Caco-2 (cell line): ENCODE measurements around the gene COL26A1. TPM values are rescaled to one million over a fixed set of nuclear protein-coding genes. Genes with fewer than 3 reads are reported as not detected.
A peak's percentile ranks its signal among the peaks of the same experiment; 100 is the strongest.

Source experiments
- BruUV-seq: library from RNA; stranded (reverse); fragments of 400-500 nt; replicated peaks from 2 replicates; lab custom pipeline; 2021; lab: Mats Ljungman, UMichigan
- CTCF ChIA-PET: fragments of 300-600 bp; sonication (Branson Sonifier 250); formaldehyde crosslinking; loops from one replicate; lab custom pipeline; 2022; ENCODE audit warnings: antibody characterized with exemption; lab: Charles Lee
- POLR2A ChIA-PET: fragments of 300-600 bp; sonication (Branson Sonifier 250); formaldehyde crosslinking; loops from one replicate; lab custom pipeline; 2022; ENCODE audit warnings: antibody characterized with exemption; lab: Charles Lee
- DNase-seq, 2 experiments: peaks; one replicate each; pipeline versions ENCODE4 v3.0.0 to v3.0.0-alpha.2; 2020 to 2022
- H3K27me3 ChIP-seq: replicated peaks from 2 replicates; pipeline ENCODE4 v1.6.0; 2011; ENCODE audit warnings: low read length; ENCODE audit not compliant: control insufficient read depth, insufficient read depth
- H3K36me3 ChIP-seq: 2 replicates; pipeline ENCODE4 v1.5.1; 2011; ENCODE audit warnings: low read length; ENCODE audit not compliant: control insufficient read depth, insufficient read depth
- H3K4me1 ChIP-seq: fragments of 250-450 bp; sonication (Bioruptor Pico); 2 replicates; pipeline ENCODE4 v1.5.1; 2020; ENCODE audit warnings: mild to moderate bottlenecking
- H3K4me3 ChIP-seq: 2 replicates; pipeline ENCODE4 v1.5.1; 2011; ENCODE audit warnings: low read depth, mild to moderate bottlenecking, control low read depth, low read length
- H3K9me3 ChIP-seq: fragments of 250-450 bp; sonication (Bioruptor Pico); 2 replicates; pipeline ENCODE4 v1.5.1; 2020; ENCODE audit warnings: mild to moderate bottlenecking, moderate library complexity
- H3K27ac Mint-ChIP-seq: one replicate; pipeline ENCODE4 v1.8.0; 2022; ENCODE audit warnings: mixed read lengths; ENCODE audit not compliant: unreplicated experiment
- H3K27me3 Mint-ChIP-seq: one replicate; pipeline ENCODE4 v1.8.0; 2022; ENCODE audit warnings: mixed read lengths; ENCODE audit not compliant: insufficient read depth, unreplicated experiment
- H3K36me3 Mint-ChIP-seq: one replicate; pipeline ENCODE4 v1.8.0; 2022; ENCODE audit warnings: mild to moderate bottlenecking, mixed read lengths; ENCODE audit not compliant: insufficient read depth, unreplicated experiment
- H3K4me1 Mint-ChIP-seq: one replicate; pipeline ENCODE4 v1.8.0; 2022; ENCODE audit warnings: low read depth, mixed read lengths; ENCODE audit not compliant: unreplicated experiment
- H3K4me3 Mint-ChIP-seq: one replicate; pipeline ENCODE4 v1.8.0; 2022; ENCODE audit warnings: mild to moderate bottlenecking, moderate library complexity, mixed read lengths; ENCODE audit not compliant: unreplicated experiment
- H3K9me3 Mint-ChIP-seq: one replicate; pipeline ENCODE4 v1.8.0; 2022; ENCODE audit warnings: mixed read lengths; ENCODE audit not compliant: unreplicated experiment
- CTCF ChIP-seq, 2 experiments: fragments of 200-600 bp in 1 of 2; IDR thresholded peaks; 1 replicate in 1 of 2; 2 replicates in 1 of 2; pipeline versions ENCODE4 v1.5.1 to v1.8.0; 2011 to 2022; ENCODE audit warnings: antibody characterized with exemption in 1 of 2, control low read depth in 1 of 2, inconsistent platforms in 1 of 2, low read depth in 1 of 2, low read length in 1 of 2, mild to moderate bottlenecking in 1 of 2, moderate library complexity in 1 of 2; ENCODE audit not compliant: insufficient read depth in 1 of 2, severe bottlenecking in 1 of 2, unreplicated experiment in 1 of 2
- intact Hi-C: fragments of 100-400 bp; cut with micrococcal nuclease; formaldehyde crosslinking; loops from one replicate; pipeline ENCODE4 v1.10.0; 2022; ENCODE audit not compliant: unreplicated experiment
- total RNA-seq: library from RNA; stranded (reverse); gene quantifications from 2 replicates; pipeline ENCODE4 v1.2.3, GENCODE V29; 2022

Gene COL26A1
- total RNA-seq, 1 experiment from 2014 or later = 23.3 TPM

- H3K27me3 ChIP-seq = no peaks in the 10 kb centered on the region
- DNase-seq = no peak
- H3K4me3 ChIP-seq = no peak overlapping the region
- Mint-ChIP-seq H3K27ac (no peak overlapping the region), H3K9me3 (no peaks in the 10 kb centered on the region), H3K36me3 (peaks cover 13% of the 10 kb centered on the region), H3K4me3 (no peak overlapping the region), H3K4me1 (peaks cover 6% of the 10 kb centered on the region), H3K27me3 (no peaks in the 10 kb centered on the region)
- H3K4me1 ChIP-seq = no peaks in the 10 kb centered on the region
- ChIA-PET POLR2A (no interaction called here), CTCF (no interaction called here)
- no peaks in the 10 kb centered on the region; the same call in 1 of the 2 replicates for H3K36me3 ChIP-seq
- intact Hi-C loops = loop anchor here (1.0 to 5.0 kb wide), 5 partner anchors 18 to 200 kb away; no protein-coding TSS in a partner anchor
- BruUV-seq = no TSS peak
- no peaks in the 10 kb centered on the region for H3K9me3 ChIP-seq
- TF ChIP-seq CTCF (IDR thresholded peaks at IDR 0.05; ENCODE audit: insufficient read depth in 1 of 2, low read depth in 1 of 2, low read length in 1 of 2, severe bottlenecking in 1 of 2, unreplicated experiment in 1 of 2) = no peak
Observed at GRCh38 chr7:101507327-101507726, 144.7 kb downstream of the COL26A1 start.

DNA sequence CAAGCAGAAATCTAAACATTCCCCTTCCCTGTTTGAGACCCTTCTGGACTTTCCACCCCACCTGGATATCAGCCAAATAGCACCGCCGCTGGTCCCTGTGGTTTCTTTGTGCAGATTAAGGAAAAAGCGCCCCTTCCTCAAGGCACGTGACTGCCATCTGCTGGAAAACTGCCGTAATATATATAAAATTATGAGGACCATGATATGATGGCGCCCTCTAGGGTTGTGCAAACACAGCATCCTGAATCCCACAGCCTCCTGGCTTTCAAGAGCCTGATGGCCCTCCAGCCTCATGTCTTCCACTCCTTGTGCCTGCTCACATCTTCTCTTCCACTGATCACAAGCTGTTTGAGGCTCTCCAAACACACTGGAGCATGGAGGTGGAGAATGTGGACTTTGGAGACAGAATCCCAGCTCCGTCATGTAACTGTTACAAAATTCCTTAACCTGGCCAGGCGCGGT lies 145.1 kb downstream of the COL26A1 start:
- Mint-ChIP-seq H3K27me3 (no peaks in the 10 kb centered on the region), H3K27ac (no peak overlapping the region), H3K36me3 (peaks cover 13% of the 10 kb centered on the region), H3K4me3 (no peak overlapping the region), H3K9me3 (no peaks in the 10 kb centered on the region), H3K4me1 (peaks cover 6% of the 10 kb centered on the region)
- Histone ChIP-seq H3K4me3 (no peak overlapping the region), H3K9me3 (no peaks in the 10 kb centered on the region), H3K4me1 (no peaks in the 10 kb centered on the region), H3K27me3 (no peaks in the 10 kb centered on the region), H3K36me3 (no peaks in the 10 kb centered on the region; the same call in 1 of the 2 replicates)
- BruUV-seq = no TSS peak
- CTCF ChIA-PET = interaction anchor here (1.0 kb wide), 1 partner anchor 145 kb away, joined by 3 read pairs; the partner anchor contains the start of gene COL26A1
- intact Hi-C loops = loop anchor here (1.0 to 5.0 kb wide), 5 partner anchors 19 to 201 kb away; no protein-coding TSS in a partner anchor
- POLR2A ChIA-PET = no interaction called here
- peak; percentile 93 to 98 for TF ChIP-seq CTCF (IDR thresholded peaks at IDR 0.05; ENCODE audit: insufficient read depth in 1 of 2, low read depth in 1 of 2, low read length in 1 of 2, severe bottlenecking in 1 of 2, unreplicated experiment in 1 of 2)
- DNase-seq = peak; percentile 78 to 87

GRCh38 chr7:101510297-101510696 lies 147.6 kb downstream of the COL26A1 start:
- no peak for DNase-seq

More at GRCh38 chr7:101510297-101510696, 147.6 kb downstream of the COL26A1 start:
- no peak overlapping the region for H3K4me3 ChIP-seq
- intact Hi-C loops = no loop called here
- H3K27me3 Mint-ChIP-seq = no peaks in the 10 kb centered on the region
- H3K9me3 Mint-ChIP-seq = no peaks in the 10 kb centered on the region
- BruUV-seq = no TSS peak
- CTCF ChIA-PET = interaction anchor here (1.1 kb wide), 1 partner anchor 220 kb away, joined by 4 read pairs; no protein-coding TSS in a partner anchor
- H3K27ac Mint-ChIP-seq = no peak overlapping the region
- peaks cover 6% of the 10 kb centered on the region for H3K4me1 Mint-ChIP-seq
- H3K36me3 Mint-ChIP-seq = peaks cover 4% of the 10 kb centered on the region
- H3K4me3 Mint-ChIP-seq = no peak overlapping the region
- H3K27me3 ChIP-seq = no peaks in the 10 kb centered on the region
- TF ChIP-seq CTCF (IDR thresholded peaks at IDR 0.05; ENCODE audit: insufficient read depth in 1 of 2, low read depth in 1 of 2, low read length in 1 of 2, severe bottlenecking in 1 of 2, unreplicated experiment in 1 of 2) = no peak
- H3K9me3 ChIP-seq = no peaks in the 10 kb centered on the region
- POLR2A ChIA-PET = no interaction called here
- no peaks in the 10 kb centered on the region for H3K4me1 ChIP-seq
- no peaks in the 10 kb centered on the region; the same call in 1 of the 2 replicates for H3K36me3 ChIP-seq
